Ectodermal cell (in vitro differentiated cells): ENCODE measurements around the gene SV2C.
"Not testable (repeated sequence)": the region's sequence is repeated elsewhere in the genome, so short reads cannot be mapped to it uniquely, and the experiment has no call there.

Experiments used
- H3K27ac ChIP-seq: 2 replicates; pipeline ENCODE4 v1.7.0; 2013; ENCODE audit warnings: mild to moderate bottlenecking, low read depth, low read length; ENCODE audit not compliant: insufficient read depth, poor library complexity, severe bottlenecking
- H3K27me3 ChIP-seq: 2 replicates; pipeline ENCODE4 v1.7.0; 2013; ENCODE audit warnings: mild to moderate bottlenecking, low read length; ENCODE audit not compliant: insufficient read depth, control insufficient read depth, poor library complexity, severe bottlenecking
- H3K36me3 ChIP-seq: one replicate; pipeline ENCODE4 v1.7.0; 2013; ENCODE audit warnings: low read length; ENCODE audit not compliant: control insufficient read depth, insufficient read depth
- H3K4me1 ChIP-seq: one replicate; pipeline ENCODE4 v1.7.0; 2013; ENCODE audit warnings: low read length; ENCODE audit not compliant: control insufficient read depth, insufficient read depth
- H3K4me3 ChIP-seq: 2 replicates; pipeline ENCODE4 v1.7.0; 2013; ENCODE audit warnings: low read depth, low read length, control low read depth; ENCODE audit not compliant: insufficient read depth
- H3K9me3 ChIP-seq: 2 replicates; pipeline ENCODE4 v1.7.0; 2013; ENCODE audit warnings: mild to moderate bottlenecking, low read length, moderate library complexity; ENCODE audit not compliant: control insufficient read depth
- WGBS, 2 experiments: methylation state at CpG; one replicate each; pipeline ENCODE4 v1.1.7; 2013; ENCODE audit warnings: missing lambda C conversion rate in 2 of 2; 5-methylcytosine and 5-hydroxymethylcytosine counted together

Gene SV2C

DNA sequence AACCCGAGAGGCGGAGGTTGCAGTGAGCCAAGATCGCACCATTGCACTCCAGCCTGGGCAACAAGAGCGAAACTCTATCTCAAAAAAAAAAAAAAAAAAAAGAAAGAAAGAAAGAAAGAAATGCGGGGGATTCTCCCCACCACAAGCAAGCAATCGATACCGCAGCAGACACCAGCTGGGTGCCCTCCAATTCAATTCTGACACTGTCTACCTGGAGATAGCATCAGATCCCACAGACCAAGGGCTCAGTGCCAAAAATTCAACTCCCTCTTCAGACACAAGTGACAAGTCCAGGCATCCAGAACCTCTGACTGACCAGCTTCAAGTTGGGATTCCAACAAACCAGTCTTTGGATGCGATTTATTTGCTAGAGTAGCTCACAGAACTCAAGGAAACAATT lies 286.5 kb downstream of the SV2C start:
- H3K4me1 ChIP-seq, H3K9me3 ChIP-seq, H3K27me3 ChIP-seq, H3K36me3 ChIP-seq, H3K4me3 ChIP-seq, H3K27ac ChIP-seq: not testable (repeated sequence)
- WGBS, 2 experiments: 84 to 86% methylated on average over 4 to 6 of the region's 8 CpGs

DNA sequence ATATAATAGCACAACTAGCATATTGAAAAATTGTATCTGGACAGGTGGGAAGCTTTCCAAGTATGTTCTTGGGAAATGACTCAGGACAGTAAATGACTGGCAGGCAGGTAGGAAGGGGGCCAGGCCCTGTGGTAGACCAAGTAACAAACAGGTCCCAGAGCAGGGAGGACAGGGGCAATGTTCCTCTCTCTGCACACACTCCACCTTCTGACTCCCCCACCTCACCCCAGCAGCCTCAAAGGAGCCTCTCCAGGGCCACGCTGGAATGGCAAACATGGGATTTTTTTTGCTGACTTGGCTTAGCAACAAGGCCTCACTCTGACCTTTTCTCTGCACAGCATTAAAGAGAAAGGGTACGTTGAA lies 288.8 kb downstream of the SV2C start:
- Histone ChIP-seq H3K4me1 (peaks cover 6% of the 10 kb centered on the region), H3K9me3 (no peaks in the 10 kb centered on the region), H3K4me3 (no peak overlapping the region), H3K27me3 (no peaks in the 10 kb centered on the region), H3K27ac (no peak overlapping the region), H3K36me3 (no peaks in the 10 kb centered on the region)
- WGBS, 2 experiments: 80 to 81% methylated on average over 2 of the region's 2 CpGs

DNA sequence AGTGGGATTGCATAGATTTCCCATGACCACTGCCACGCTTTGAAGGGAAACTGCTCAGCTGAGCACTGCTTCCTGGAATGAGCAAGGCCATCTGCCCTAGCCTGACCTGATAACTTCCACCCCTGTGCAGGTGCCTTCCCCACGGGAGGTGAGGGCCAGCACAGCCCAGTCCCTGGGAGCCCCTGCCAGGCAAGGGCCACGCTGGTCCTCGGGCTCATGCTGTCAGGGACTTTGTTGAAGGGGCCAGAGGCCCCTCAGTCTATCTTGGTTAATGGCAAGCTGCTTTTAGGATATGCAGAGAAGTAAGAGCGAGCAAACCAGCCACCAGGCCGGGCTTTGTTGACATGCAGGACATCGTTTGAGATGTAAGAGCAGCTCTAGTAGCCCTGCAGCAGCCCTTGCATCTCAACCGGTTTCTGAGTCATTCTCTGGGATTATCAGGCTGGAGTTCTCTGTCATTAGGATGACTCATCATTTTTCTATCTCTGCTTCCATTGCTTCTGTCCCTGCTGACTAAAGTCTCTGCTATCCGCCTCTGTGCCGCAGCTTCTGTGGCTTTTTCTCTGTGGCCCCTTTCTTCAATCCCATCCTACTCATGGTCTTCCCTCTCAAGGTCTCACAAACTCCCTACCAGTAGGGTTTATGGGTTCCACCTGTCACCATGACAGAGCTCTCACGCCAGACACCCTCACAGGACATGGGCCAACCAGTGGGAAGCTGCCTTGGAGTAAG lies 289.3 kb downstream of the SV2C start:
- 70 to 75% methylated on average over 11 of the region's 11 CpGs for WGBS, 2 experiments

DNA sequence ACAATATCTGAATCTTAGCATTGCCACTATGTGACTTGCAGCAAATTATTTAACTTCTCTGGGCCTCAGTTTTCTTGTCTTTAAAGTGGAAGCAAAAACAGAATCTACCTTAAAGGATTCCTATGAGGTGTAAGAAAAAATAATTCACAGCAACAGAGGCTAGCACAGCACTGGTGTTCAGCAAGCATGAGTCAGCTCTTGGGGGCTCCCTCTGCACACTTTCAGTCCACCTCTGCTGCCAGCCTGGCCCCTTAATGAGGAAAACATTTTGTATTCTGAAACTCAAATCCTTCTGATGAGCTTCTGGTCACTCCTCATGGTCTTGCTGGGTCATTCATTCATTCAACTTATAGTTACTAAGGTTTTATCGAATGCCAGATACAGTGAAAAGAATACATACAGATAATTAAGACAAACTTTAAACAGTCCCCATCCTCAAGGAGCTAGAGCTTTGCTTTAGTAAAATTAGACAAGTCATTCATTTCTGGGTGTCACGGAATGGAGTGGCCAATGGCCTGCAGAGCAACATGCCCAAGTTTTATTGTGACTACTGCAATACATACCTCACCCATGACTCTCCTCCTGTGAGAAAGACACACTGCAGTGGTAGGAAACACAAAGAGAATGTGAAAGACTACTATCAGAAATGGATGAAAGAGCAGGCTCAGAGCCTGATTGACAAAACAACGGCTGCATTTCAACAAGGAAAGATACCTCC lies 293.1 kb downstream of the SV2C start:
- H3K36me3 ChIP-seq: no peaks in the 10 kb centered on the region
- WGBS, 2 experiments: 93 to 97% methylated on average over 3 of the region's 3 CpGs
- no peaks in the 10 kb centered on the region for H3K27me3 ChIP-seq
- no peaks in the 10 kb centered on the region for H3K9me3 ChIP-seq
- H3K4me1 ChIP-seq: peaks cover 6% of the 10 kb centered on the region
- H3K4me3 ChIP-seq: no peak overlapping the region
- H3K27ac ChIP-seq: no peak overlapping the region

More for the DNA sequence above, 289.3 kb downstream of the SV2C start:
- no peaks in the 10 kb centered on the region for H3K36me3 ChIP-seq
- no peaks in the 10 kb centered on the region for H3K27me3 ChIP-seq
- H3K9me3 ChIP-seq: no peaks in the 10 kb centered on the region
- peaks cover 6% of the 10 kb centered on the region for H3K4me1 ChIP-seq
- H3K27ac ChIP-seq: no peak overlapping the region
- no peak overlapping the region for H3K4me3 ChIP-seq

DNA sequence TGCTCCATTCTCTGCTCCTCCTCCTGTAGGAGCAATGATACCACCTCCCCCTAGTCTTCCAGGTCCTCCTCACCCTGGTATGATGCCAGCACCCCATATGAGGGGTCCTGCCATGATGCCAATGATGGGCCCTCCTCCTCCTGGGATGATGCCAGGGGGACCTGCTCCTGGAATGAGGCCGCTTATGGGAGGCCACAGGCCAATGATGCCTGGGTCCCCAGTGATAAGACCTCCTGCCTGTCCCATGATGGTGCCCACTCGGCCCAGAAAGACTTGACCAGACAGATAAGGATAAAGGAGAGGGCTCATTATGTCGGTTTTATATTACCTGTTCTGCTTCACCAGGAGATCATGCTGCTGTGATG lies 293.7 kb downstream of the SV2C start:
- Histone ChIP-seq H3K4me1 (peaks cover 6% of the 10 kb centered on the region), H3K27ac (no peak overlapping the region), H3K4me3 (no peak overlapping the region), H3K9me3 (no peaks in the 10 kb centered on the region), H3K36me3 (no peaks in the 10 kb centered on the region), H3K27me3 (no peaks in the 10 kb centered on the region)
- WGBS, 2 experiments: 96 to 98% methylated on average over 3 of the region's 3 CpGs

DNA sequence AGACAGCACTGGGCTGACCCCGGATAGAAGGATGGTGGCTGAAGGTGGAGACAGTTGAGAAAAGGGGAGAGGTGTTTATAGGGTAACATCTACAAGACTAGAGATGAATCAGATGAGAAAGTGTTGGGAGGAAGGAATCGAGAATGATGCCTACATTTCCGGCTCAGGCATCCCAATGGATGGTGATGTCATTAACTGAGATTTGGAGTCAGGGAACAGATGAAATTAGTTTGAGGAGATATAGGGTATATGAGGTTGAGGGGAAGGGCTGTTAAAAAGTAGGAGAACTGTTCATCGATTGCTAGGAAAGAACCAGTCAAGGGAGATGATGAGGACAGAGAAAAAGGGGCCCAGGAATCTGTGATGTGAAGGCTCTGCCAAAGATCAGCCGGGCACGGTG lies 295.2 kb downstream of the SV2C start:
- no peak overlapping the region for H3K27ac ChIP-seq
- H3K9me3 ChIP-seq: no peaks in the 10 kb centered on the region
- no peaks in the 10 kb centered on the region for H3K4me1 ChIP-seq
- WGBS, 2 experiments: 94 to 96% methylated on average over 6 of the region's 6 CpGs
- H3K36me3 ChIP-seq: no peaks in the 10 kb centered on the region
- H3K4me3 ChIP-seq: no peak overlapping the region
- H3K27me3 ChIP-seq: no peaks in the 10 kb centered on the region

DNA sequence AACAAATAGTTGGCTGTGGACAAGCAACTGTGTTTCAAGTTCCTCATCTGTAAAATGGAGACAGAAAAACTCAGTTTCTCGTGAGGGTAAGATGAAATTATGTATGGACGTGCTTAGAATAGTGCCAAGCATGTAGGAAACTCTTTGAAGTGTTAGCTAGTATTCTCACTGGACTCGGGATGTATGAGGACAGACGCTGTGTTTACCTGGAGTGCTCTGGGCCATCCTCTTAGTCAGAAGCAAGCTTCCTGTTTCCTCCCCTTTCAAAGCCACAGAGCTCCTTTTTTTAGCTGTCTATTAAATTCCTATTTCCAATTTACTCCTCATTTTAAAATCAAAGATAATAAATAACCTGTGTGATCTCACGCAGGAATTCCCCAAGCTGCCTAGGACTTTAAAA lies 296.1 kb downstream of the SV2C start:
- H3K4me3 ChIP-seq: no peak overlapping the region
- H3K27ac ChIP-seq: no peak overlapping the region
- H3K27me3 ChIP-seq: no peaks in the 10 kb centered on the region
- peaks cover 6% of the 10 kb centered on the region for H3K4me1 ChIP-seq
- no peaks in the 10 kb centered on the region for H3K9me3 ChIP-seq
- no peaks in the 10 kb centered on the region for H3K36me3 ChIP-seq
- WGBS, 2 experiments: 89 to 90% methylated on average over 5 of the region's 5 CpGs

DNA sequence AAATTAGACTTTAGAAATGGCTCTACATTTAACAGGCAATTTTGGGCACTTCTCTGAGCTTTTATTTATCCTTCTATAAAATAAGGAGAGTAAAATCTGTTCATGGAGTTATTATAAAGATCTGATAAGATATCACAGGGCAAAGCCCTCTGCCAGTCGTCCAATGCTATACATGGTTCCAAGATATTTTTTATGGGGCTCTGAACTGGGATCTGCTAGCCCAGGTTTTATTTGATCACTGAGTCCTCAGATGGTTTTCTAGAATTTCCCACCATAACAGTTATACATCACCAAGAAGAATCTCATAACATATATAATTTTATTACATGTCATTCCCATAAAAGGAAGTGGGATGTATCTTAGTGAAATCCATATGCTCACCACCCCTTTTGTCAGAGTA lies 296.7 kb downstream of the SV2C start:
- H3K4me1 ChIP-seq: peaks cover 11% of the 10 kb centered on the region
- no peak overlapping the region for H3K27ac ChIP-seq
- H3K36me3 ChIP-seq: no peaks in the 10 kb centered on the region
- no peak overlapping the region for H3K4me3 ChIP-seq
- no peaks in the 10 kb centered on the region for H3K27me3 ChIP-seq
- WGBS, 2 experiments: 89 to 92% methylated on average over 1 of the region's 1 CpG
- no peaks in the 10 kb centered on the region for H3K9me3 ChIP-seq

DNA sequence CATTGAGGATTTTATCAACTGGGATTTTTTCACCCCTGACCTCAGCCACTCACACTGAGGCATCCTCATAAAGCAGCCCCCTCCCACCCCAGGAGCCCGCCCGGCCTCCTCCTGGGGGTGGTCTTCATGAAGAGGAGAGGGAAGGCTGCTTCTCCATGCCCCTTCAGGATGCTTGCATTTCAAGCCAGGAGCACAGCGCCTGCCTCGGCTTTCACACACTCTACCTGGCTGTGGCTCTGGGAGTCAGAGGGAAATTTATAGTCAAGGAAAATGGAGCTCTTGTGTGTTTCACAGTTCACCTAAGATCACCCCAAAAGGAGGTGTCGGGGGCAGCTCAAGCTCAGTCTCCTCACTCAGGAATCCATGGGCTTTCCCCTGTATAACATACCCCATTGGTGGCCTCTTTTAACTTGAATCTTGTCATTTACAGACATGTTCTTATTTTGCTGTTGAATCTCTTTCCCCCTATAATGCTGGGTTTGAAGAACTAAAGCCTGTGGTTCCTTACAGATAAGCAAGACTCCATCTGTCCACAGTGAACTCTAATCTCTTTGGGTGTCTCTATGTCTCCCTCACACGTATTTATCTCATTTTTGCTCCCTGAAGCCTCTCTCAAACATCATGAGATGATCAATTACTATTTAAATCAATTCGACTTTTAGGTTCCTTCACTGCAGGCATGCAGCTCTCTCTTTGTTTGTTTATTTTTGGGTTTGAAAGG lies 297.3 kb downstream of the SV2C start:
- Histone ChIP-seq H3K27ac (no peak overlapping the region), H3K4me3 (no peak overlapping the region), H3K9me3 (no peaks in the 10 kb centered on the region), H3K4me1 (peaks cover 11% of the 10 kb centered on the region), H3K36me3 (no peaks in the 10 kb centered on the region), H3K27me3 (no peaks in the 10 kb centered on the region)
- 70 to 72% methylated on average over 6 to 7 of the region's 7 CpGs for WGBS, 2 experiments

DNA sequence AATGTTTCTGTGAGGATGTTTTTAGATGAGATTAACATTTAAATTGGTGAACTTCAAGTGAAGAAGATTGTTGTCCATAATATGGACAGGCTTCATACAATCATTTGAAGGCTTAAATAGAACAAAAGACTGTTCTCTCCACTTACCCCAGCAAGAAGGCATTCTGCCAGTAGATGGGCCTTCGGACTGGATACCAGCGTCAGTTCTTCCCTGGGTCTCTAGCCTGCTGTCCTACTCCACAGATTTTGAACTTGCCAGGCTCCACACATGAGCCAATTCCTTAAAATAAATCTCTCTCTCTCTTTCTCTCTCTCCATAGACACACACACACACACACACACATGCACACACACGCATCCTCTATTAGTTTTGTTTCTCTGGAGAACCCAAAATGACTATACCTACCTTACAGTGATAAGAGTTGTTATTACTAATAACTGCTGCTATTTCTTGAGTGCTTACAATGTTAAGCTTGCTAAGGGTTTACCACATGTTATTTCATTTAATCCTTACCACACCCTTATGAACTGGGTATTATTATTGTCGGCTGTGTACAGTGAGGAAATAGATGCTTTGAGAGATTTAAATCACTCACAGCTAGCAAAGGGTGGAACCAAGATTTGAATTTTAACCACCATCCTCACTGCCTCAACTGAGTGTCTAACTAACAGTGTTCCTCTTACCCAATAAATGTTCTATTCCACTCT lies 300.1 kb downstream of the SV2C start:
- Histone ChIP-seq H3K36me3 (no peaks in the 10 kb centered on the region), H3K4me1 (peaks cover 11% of the 10 kb centered on the region), H3K27ac (no peak overlapping the region), H3K27me3 (no peaks in the 10 kb centered on the region), H3K4me3 (no peak overlapping the region), H3K9me3 (no peaks in the 10 kb centered on the region)
- 90 to 93% methylated on average over 3 to 4 of the region's 4 CpGs for WGBS, 2 experiments
